ENCODE data around the gene AQP3. TPM values are rescaled to one million over a fixed set of nuclear protein-coding genes. Genes with fewer than 3 reads are reported as not detected.

The AQP3 gene
- total and polyA plus RNA-seq, 4 donors = 43.9 to 218 (median 159) TPM

DNA sequence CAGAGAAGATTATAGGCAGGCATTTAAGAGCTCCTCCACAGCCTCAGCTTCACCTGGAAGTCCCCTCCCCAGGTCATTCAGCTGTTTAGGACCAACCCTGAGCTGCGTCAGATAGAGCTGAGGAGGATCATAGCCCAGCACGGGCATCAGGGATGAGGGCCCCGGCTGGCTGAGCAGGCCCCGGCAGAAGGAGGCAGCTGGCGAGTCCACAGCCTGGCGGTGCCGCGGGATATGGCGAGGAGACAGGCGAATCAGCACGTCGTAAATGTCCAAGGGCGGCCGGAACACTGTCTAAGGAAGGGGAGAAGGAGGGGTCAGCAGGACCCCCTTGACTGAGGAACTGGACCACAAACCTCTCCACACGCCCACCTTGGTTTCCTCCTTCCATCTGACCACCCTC is 15.8 kb upstream of the AQP3 start:
- Histone ChIP-seq H3K4me1 (ENCODE audit: control insufficient read depth in 5 of 5, insufficient read depth in 5 of 5, low read length in 5 of 5) (no peaks in the 10 kb centered on the region), H3K27ac (ENCODE audit: low read depth in 1 of 2, low read length in 1 of 2) (no peak overlapping the region), H3K27me3 (ENCODE audit: control insufficient read depth in 3 of 3, insufficient read depth in 3 of 3, low read length in 2 of 3) (no peaks in the 10 kb centered on the region), H3K9ac (ENCODE audit: insufficient read depth in 1 of 2, low read length in 2 of 2) (no peak overlapping the region), H3K9me3 (ENCODE audit: control insufficient read depth in 4 of 4, insufficient read depth in 3 of 4, low read length in 3 of 4) (no peaks in the 10 kb centered on the region), H3K36me3 (ENCODE audit: control insufficient read depth in 4 of 4, insufficient read depth in 4 of 4, low read length in 4 of 4) (peaks cover 21 to 71% (median 41%) of the 10 kb centered on the region in 4 donors), H3K4me3 (no peak overlapping the region)
- DNase-seq (no peak), ATAC-seq (ENCODE audit: insufficient read depth, low FRiP score) (no peak)
- WGBS, 2 donors = 94 to 95% methylated on average over 15 of the region's 15 CpGs
- TF ChIP-seq, protein P1, sequence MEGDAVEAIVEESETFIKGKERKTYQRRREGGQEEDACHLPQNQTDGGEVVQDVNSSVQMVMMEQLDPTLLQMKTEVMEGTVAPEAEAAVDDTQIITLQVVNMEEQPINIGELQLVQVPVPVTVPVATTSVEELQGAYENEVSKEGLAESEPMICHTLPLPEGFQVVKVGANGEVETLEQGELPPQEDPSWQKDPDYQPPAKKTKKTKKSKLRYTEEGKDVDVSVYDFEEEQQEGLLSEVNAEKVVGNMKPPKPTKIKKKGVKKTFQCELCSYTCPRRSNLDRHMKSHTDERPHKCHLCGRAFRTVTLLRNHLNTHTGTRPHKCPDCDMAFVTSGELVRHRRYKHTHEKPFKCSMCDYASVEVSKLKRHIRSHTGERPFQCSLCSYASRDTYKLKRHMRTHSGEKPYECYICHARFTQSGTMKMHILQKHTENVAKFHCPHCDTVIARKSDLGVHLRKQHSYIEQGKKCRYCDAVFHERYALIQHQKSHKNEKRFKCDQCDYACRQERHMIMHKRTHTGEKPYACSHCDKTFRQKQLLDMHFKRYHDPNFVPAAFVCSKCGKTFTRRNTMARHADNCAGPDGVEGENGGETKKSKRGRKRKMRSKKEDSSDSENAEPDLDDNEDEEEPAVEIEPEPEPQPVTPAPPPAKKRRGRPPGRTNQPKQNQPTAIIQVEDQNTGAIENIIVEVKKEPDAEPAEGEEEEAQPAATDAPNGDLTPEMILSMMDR (IDR thresholded peaks at IDR 0.05; ENCODE audit: control extremely low read depth, extremely low read depth) = no peak

DNA sequence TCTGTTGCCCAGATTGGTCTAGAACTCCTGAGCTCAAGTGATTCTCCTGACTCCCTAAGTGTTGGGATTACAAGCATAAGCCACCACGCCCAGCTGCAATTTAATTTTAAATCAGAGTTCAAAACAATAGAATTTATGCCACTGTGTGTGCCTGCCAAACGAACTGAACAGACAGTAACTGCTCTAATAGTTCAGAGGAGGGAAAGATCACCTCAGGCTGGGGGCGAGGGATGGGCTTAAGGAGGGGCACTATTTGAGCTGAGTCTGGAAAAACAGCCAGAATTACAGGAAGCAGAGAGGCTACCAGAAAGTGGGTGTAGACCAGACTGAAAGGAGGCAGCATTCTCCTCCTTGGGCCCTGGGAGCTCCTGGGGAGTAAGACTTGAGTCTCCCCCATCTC is 14.1 kb upstream of the AQP3 start:
- TF ChIP-seq, protein P1 (IDR thresholded peaks at IDR 0.05; ENCODE audit: control extremely low read depth, extremely low read depth) = no peak
- 75 to 92% methylated on average over 3 of the region's 3 CpGs for WGBS, 2 donors
- no peaks in the 10 kb centered on the region for H3K4me1 ChIP-seq (ENCODE audit: control insufficient read depth in 5 of 5, insufficient read depth in 5 of 5, low read length in 5 of 5)
- no peak overlapping the region for H3K27ac ChIP-seq (ENCODE audit: low read depth in 1 of 2, low read length in 1 of 2)
- no peak for DNase-seq
- no peaks in the 10 kb centered on the region for H3K9me3 ChIP-seq (ENCODE audit: control insufficient read depth in 4 of 4, insufficient read depth in 3 of 4, low read length in 3 of 4)
- no peak overlapping the region for H3K4me3 ChIP-seq
- peaks cover 10 to 55% (median 29%) of the 10 kb centered on the region in 4 donors for H3K36me3 ChIP-seq (ENCODE audit: control insufficient read depth in 4 of 4, insufficient read depth in 4 of 4, low read length in 4 of 4)
- no peak overlapping the region for H3K9ac ChIP-seq (ENCODE audit: insufficient read depth in 1 of 2, low read length in 2 of 2)
- ATAC-seq (ENCODE audit: insufficient read depth, low FRiP score) = no peak
- no peaks in the 10 kb centered on the region for H3K27me3 ChIP-seq (ENCODE audit: control insufficient read depth in 3 of 3, insufficient read depth in 3 of 3, low read length in 2 of 3)

DNA sequence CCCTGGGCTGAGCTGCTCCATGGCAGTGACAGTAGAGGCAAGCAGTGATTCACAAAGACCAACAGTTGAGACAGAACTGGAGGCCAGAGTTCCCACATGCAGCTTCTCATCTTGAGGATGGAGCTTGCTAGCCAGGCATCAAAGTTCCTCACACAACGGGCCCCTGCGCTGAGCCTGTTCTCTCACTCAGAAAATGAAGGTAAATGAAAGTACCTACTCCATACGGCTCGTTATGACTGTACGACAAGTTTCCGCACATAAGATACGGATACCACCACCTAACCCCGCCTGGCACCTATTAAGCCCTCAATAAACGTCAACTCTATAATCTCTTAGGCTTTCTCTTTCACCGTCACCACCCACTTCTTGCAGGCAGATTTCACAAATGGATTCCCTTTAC is 13.5 kb upstream of the AQP3 start:
- peaks cover 0 to under 1% (median 0%) of the 10 kb centered on the region in 5 donors for H3K4me1 ChIP-seq (ENCODE audit: control insufficient read depth in 5 of 5, insufficient read depth in 5 of 5, low read length in 5 of 5)
- WGBS, 2 donors = 91 to 95% methylated on average over 10 of the region's 10 CpGs
- H3K9me3 ChIP-seq (ENCODE audit: control insufficient read depth in 4 of 4, insufficient read depth in 3 of 4, low read length in 3 of 4) = no peaks in the 10 kb centered on the region
- peaks cover 5 to 48% (median 25%) of the 10 kb centered on the region in 4 donors for H3K36me3 ChIP-seq (ENCODE audit: control insufficient read depth in 4 of 4, insufficient read depth in 4 of 4, low read length in 4 of 4)
- TF ChIP-seq, protein P1 (IDR thresholded peaks at IDR 0.05; ENCODE audit: control extremely low read depth, extremely low read depth) = no peak
- H3K27ac ChIP-seq (ENCODE audit: low read depth in 1 of 2, low read length in 1 of 2) = no peak overlapping the region
- H3K4me3 ChIP-seq = no peak overlapping the region
- H3K9ac ChIP-seq (ENCODE audit: insufficient read depth in 1 of 2, low read length in 2 of 2) = no peak overlapping the region
- no peak for DNase-seq
- no peak for ATAC-seq (ENCODE audit: insufficient read depth, low FRiP score)
- H3K27me3 ChIP-seq (ENCODE audit: control insufficient read depth in 3 of 3, insufficient read depth in 3 of 3, low read length in 2 of 3) = no peaks in the 10 kb centered on the region

DNA sequence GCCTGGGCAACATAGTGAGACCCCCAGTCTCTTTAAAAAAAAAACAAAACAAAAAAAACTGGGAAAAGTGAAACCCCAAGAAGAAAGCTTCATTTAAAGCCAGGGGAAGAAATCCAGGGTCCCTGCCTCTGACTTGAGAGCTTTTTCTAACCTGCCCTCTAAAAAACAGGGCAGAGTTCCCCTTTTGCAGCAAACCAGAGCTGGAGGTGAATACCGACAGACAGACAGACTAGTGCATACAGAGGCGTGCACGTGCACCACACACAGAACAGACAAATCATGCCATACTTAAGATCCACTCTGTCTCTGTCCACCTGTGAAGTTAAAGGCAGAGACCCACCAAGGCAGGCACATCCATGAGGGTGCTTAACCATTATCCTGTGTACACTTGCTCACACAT is 11.7 kb upstream of the AQP3 start:
- H3K9me3 ChIP-seq (ENCODE audit: control insufficient read depth in 4 of 4, insufficient read depth in 3 of 4, low read length in 3 of 4) = no peaks in the 10 kb centered on the region
- H3K9ac ChIP-seq (ENCODE audit: insufficient read depth in 1 of 2, low read length in 2 of 2) = no peak overlapping the region
- H3K36me3 ChIP-seq (ENCODE audit: control insufficient read depth in 4 of 4, insufficient read depth in 4 of 4, low read length in 4 of 4) = peaks cover 0 to 31% (median 14%) of the 10 kb centered on the region in 4 donors
- ATAC-seq (ENCODE audit: insufficient read depth, low FRiP score) (no peak), DNase-seq (no peak)
- no peaks in the 10 kb centered on the region for H3K27me3 ChIP-seq (ENCODE audit: control insufficient read depth in 3 of 3, insufficient read depth in 3 of 3, low read length in 2 of 3)
- H3K4me1 ChIP-seq (ENCODE audit: control insufficient read depth in 5 of 5, insufficient read depth in 5 of 5, low read length in 5 of 5) = peaks cover 0 to 2% (median 0%) of the 10 kb centered on the region in 5 donors
- TF ChIP-seq, protein P1 (IDR thresholded peaks at IDR 0.05; ENCODE audit: control extremely low read depth, extremely low read depth) = no peak
- no peak overlapping the region for H3K27ac ChIP-seq (ENCODE audit: low read depth in 1 of 2, low read length in 1 of 2)
- no peak overlapping the region for H3K4me3 ChIP-seq
- WGBS, 2 donors = 49 to 75% methylated on average over 3 of the region's 3 CpGs

Measured in lung (tissue), 12 donors.